K562 (cell line): Measurements from ENCODE around the gene ITSN1. TPM values are rescaled to one million over a fixed set of nuclear protein-coding genes. Genes with fewer than 3 reads are reported as not detected.
A peak's percentile ranks its signal among the peaks of the same experiment; 100 is the strongest.

Source experiments
- ATAC-seq: fragments of 200-7000 bp; cut with Tn5 transposase; 3 replicates; pipeline ENCODE4 v1.9.1; 2020; ENCODE audit warnings: moderate library complexity
- BruUV-seq: library from RNA; stranded (reverse); fragments of 400-500 nt; replicated peaks from 2 replicates; lab custom pipeline; 2021; lab: Mats Ljungman, UMichigan
- CTCF ChIA-PET: fragments of 300-600 bp; formaldehyde crosslinking; extraction: SDS; loops from one replicate; lab custom pipeline; 2021; ENCODE audit warnings: low intra/inter-chr PET ratio; lab: Yijun Ruan, JAX
- POLR2A ChIA-PET: fragments of 300-600, 350-650 bp; sonication (Branson Sonifier 250); formaldehyde crosslinking; extraction: SDS; loops from one replicate; lab custom pipeline; 2021; ENCODE audit warnings: antibody characterized with exemption, inconsistent platforms; lab: Yijun Ruan, JAX
- DNase-seq, 4 experiments: peaks; one replicate each; pipeline versions ENCODE4 v3.0.0 to v3.0.0-alpha.2; 2011 to 2018; ENCODE audit warnings: low spot score in 3 of 4, mixed read lengths in 3 of 4; ENCODE audit errors: extremely low read depth in 1 of 4
- FAIRE-seq: peaks from 2 replicates; lab custom pipeline; 2011; peaks lifted over from hg19 to GRCh38; lab: Jason Lieb, UNC
- H2AFZ ChIP-seq: 2 replicates; pipeline ENCODE4 v1.6.0; 2011; ENCODE audit warnings: low read depth, low read length, control low read depth, inconsistent platforms
- H3K27ac ChIP-seq: fragments of 200-600 bp; 3 replicates; pipeline ENCODE4 v1.8.0; 2011; ENCODE audit warnings: low read depth, mild to moderate bottlenecking, control low read depth, inconsistent platforms, low read length, moderate library complexity, mixed read lengths; ENCODE audit errors: extremely low read depth
- H3K27me3 ChIP-seq, 2 experiments: fragments of 300-600 bp in 1 of 2; 2 replicates in 1 of 2; 3 replicates in 1 of 2; pipeline versions ENCODE4 v1.6.0 to v1.8.0; 2011; ENCODE audit warnings: inconsistent platforms in 2 of 2, low read length in 2 of 2, mild to moderate bottlenecking in 1 of 2, mixed read lengths in 1 of 2, moderate library complexity in 1 of 2; ENCODE audit not compliant: control insufficient read depth in 2 of 2, insufficient read depth in 2 of 2
- H3K36me3 ChIP-seq: fragments of 300-600 bp; 3 replicates; pipeline ENCODE4 v1.8.0; 2011; ENCODE audit warnings: mild to moderate bottlenecking, low read length, inconsistent platforms; ENCODE audit not compliant: control insufficient read depth, insufficient read depth
- H3K4me1 ChIP-seq, 2 experiments: fragments of 200-600 bp in 1 of 2; replicated peaks in 1 of 2; 2 replicates in 1 of 2; 3 replicates in 1 of 2; pipeline versions ENCODE4 v1.5.1 to v1.8.0; 2011; ENCODE audit warnings: inconsistent platforms in 2 of 2, low read length in 2 of 2, mild to moderate bottlenecking in 1 of 2, mixed read lengths in 1 of 2, moderate library complexity in 1 of 2; ENCODE audit not compliant: control insufficient read depth in 2 of 2, insufficient read depth in 2 of 2
- H3K4me2 ChIP-seq: 2 replicates; pipeline ENCODE4 v1.6.1; 2011; ENCODE audit warnings: low read length, control low read depth, inconsistent platforms, mixed read lengths; ENCODE audit not compliant: insufficient read depth
- H3K4me3 ChIP-seq: fragments of 200-600 bp; sonication (generic), shearing (Covaris generic); 2 replicates; pipeline ENCODE4 v1.5.1; 2016; ENCODE audit warnings: control low read depth, inconsistent platforms
- H3K79me2 ChIP-seq: fragments of 200-600 bp; 3 replicates; pipeline ENCODE4 v1.8.0; 2011; ENCODE audit warnings: low read length, inconsistent platforms; ENCODE audit not compliant: control insufficient read depth, insufficient read depth
- H3K9ac ChIP-seq, 2 experiments: 2 replicates each; pipeline versions ENCODE4 v1.6.0 to v1.6.1; 2011; ENCODE audit warnings: low read depth in 2 of 2, low read length in 2 of 2, control low read depth in 1 of 2, inconsistent platforms in 1 of 2, mild to moderate bottlenecking in 1 of 2, mixed read lengths in 1 of 2; ENCODE audit not compliant: insufficient read depth in 1 of 2
- H3K9me1 ChIP-seq: one replicate; pipeline ENCODE4 v1.6.0; 2011; ENCODE audit warnings: inconsistent platforms, mild to moderate bottlenecking, low read length, moderate library complexity; ENCODE audit not compliant: control insufficient read depth, insufficient read depth
- H3K9me3 ChIP-seq: replicated peaks from 2 replicates; pipeline ENCODE4 v1.5.1; 2011; ENCODE audit warnings: low read depth, low read length, inconsistent platforms; ENCODE audit not compliant: control insufficient read depth, insufficient read depth
- H4K20me1 ChIP-seq: replicated peaks from 2 replicates; pipeline ENCODE4 v1.6.1; 2011; ENCODE audit warnings: low read length, inconsistent platforms, mixed read lengths; ENCODE audit not compliant: control insufficient read depth, insufficient read depth
- ADNP ChIP-seq: fragments of 200-800 bp; sonication (Bioruptor generic); IDR thresholded peaks from 2 replicates; pipeline ENCODE4 v1.6.1; 2016; ENCODE audit warnings: missing genetic modification characterization, missing compliant biosample characterization
- BDP1 ChIP-seq: IDR thresholded peaks from 3 replicates; pipeline ENCODE4 v1.6.1; 2011; ENCODE audit not compliant: insufficient read length, insufficient read depth
- CXXC5 ChIP-seq: fragments of 250-450 bp; sonication (Bioruptor Pico); IDR thresholded peaks from 2 replicates; pipeline ENCODE4 v1.8.0; 2022; ENCODE audit warnings: inconsistent platforms, mild to moderate bottlenecking, moderate library complexity
- ETV5 ChIP-seq: sonication (generic); formaldehyde crosslinking; IDR thresholded peaks from 2 replicates; pipeline ENCODE4 v1.4.0; 2020; ENCODE audit warnings: low read depth, mild to moderate bottlenecking, missing genetic modification reagents
- FOXK2 ChIP-seq, 2 experiments: fragments of 450-650 bp; IDR thresholded peaks in 1 of 2; conservative IDR thresholded peaks in 1 of 2; 2 replicates each; pipeline ENCODE4 v1.6.1; 2016; ENCODE audit warnings: low read depth in 2 of 2, mild to moderate bottlenecking in 1 of 2
- GATA2 ChIP-seq: sonication (generic); formaldehyde crosslinking; IDR thresholded peaks from 2 replicates; pipeline ENCODE4 v1.4.0; 2020; ENCODE audit warnings: mild to moderate bottlenecking, missing genetic modification reagents
- HDAC6 ChIP-seq: IDR thresholded peaks from 2 replicates; pipeline ENCODE4 v1.6.1; 2012; ENCODE audit warnings: low read depth, mild to moderate bottlenecking, control low read depth, inconsistent platforms, low read length, moderate library complexity
- HLTF ChIP-seq: fragments of 450-650 bp; IDR thresholded peaks from 2 replicates; pipeline ENCODE4 v1.6.1; 2016
- JUN ChIP-seq, 2 experiments: sonication (generic) in 1 of 2; formaldehyde crosslinking in 1 of 2; IDR thresholded peaks; 2 replicates each; pipeline versions ENCODE4 v1.6.1 to v1.8.0; 2012 to 2022; ENCODE audit warnings: borderline replicate concordance in 2 of 2, mild to moderate bottlenecking in 2 of 2, improper control_type of control experiment in 1 of 2, low read depth in 1 of 2, low read length in 1 of 2, missing genetic modification reagents in 1 of 2
- MEF2A ChIP-seq: IDR thresholded peaks from 2 replicates; pipeline ENCODE4 v1.6.1; 2011; ENCODE audit warnings: low read depth, mild to moderate bottlenecking, low read length, moderate library complexity; ENCODE audit not compliant: control insufficient read depth
- NFE2 ChIP-seq: IDR thresholded peaks from 2 replicates; pipeline ENCODE4 v1.6.1; 2014; ENCODE audit warnings: antibody characterized with exemption, low read depth
- NFIC ChIP-seq: fragments of 450-650 bp; IDR thresholded peaks from 2 replicates; pipeline ENCODE4 v1.6.1; 2017; ENCODE audit warnings: mild to moderate bottlenecking, inconsistent platforms
- PHF8 ChIP-seq: fragments of 200-600 bp; sonication (generic); IDR thresholded peaks from 2 replicates; pipeline ENCODE4 v1.6.1; 2012; ENCODE audit warnings: mixed run types, mild to moderate bottlenecking, inconsistent platforms, low read length, moderate library complexity, borderline replicate concordance
- POU5F1 ChIP-seq: fragments of 150-350 bp; IDR thresholded peaks from 2 replicates; pipeline ENCODE4 v1.6.1; 2014; ENCODE audit warnings: borderline replicate concordance, low read length, low read depth, mild to moderate bottlenecking; ENCODE audit not compliant: partially characterized antibody
- PTRF ChIP-seq: fragments of 450-650 bp; IDR thresholded peaks from 2 replicates; pipeline ENCODE4 v1.6.1; 2016; ENCODE audit warnings: mild to moderate bottlenecking, missing genetic modification characterization, missing compliant biosample characterization
- RBM22 ChIP-seq: fragments of 200-400 bp; formaldehyde crosslinking; IDR thresholded peaks from 2 replicates; pipeline ENCODE4 v1.6.1; 2018; ENCODE audit warnings: low read length, low read depth; ENCODE audit not compliant: poor library complexity, severe bottlenecking
- ZFP30 ChIP-seq: fragments of 250-450 bp; sonication (Bioruptor Pico); IDR thresholded peaks from 2 replicates; pipeline ENCODE4 v1.8.0; 2022; ENCODE audit warnings: moderate library complexity, mild to moderate bottlenecking, inconsistent platforms, borderline replicate concordance
- ZKSCAN8 ChIP-seq: fragments of 200-800 bp; sonication (Bioruptor generic); IDR thresholded peaks from 2 replicates; pipeline ENCODE4 v1.6.1; 2016; ENCODE audit warnings: missing genetic modification characterization, missing compliant biosample characterization
- ZNF197 ChIP-seq: fragments of 200-800 bp; sonication (Bioruptor generic); IDR thresholded peaks from 2 replicates; pipeline ENCODE4 v1.6.1; 2016; ENCODE audit warnings: low read depth, missing genetic modification characterization, missing compliant biosample characterization
- ZNF217 ChIP-seq: sonication (generic); formaldehyde crosslinking; IDR thresholded peaks from 2 replicates; pipeline ENCODE4 v1.8.0; 2022; ENCODE audit warnings: mild to moderate bottlenecking, missing genetic modification reagents
- ZNF347 ChIP-seq: fragments of 450-650 bp; formaldehyde crosslinking; IDR thresholded peaks from 2 replicates; pipeline ENCODE4 v1.4.0; 2020; ENCODE audit warnings: low read depth, mild to moderate bottlenecking, moderate library complexity
- ZNF431 ChIP-seq: sonication (generic); formaldehyde crosslinking; IDR thresholded peaks from 2 replicates; pipeline ENCODE4 v1.8.0; 2022; ENCODE audit warnings: mild to moderate bottlenecking, missing genetic modification reagents
- WGBS: fragments of 100-300 bp; shearing (Covaris generic); methylation state at CpG from one replicate; pipeline ENCODE4 v1.1.6; 2016; ENCODE audit warnings: low coverage, mixed read lengths; ENCODE audit not compliant: insufficient coverage; ENCODE audit errors: missing lambda C conversion rate; 5-methylcytosine and 5-hydroxymethylcytosine counted together
- in situ Hi-C: fragments of 300-500 bp; cut with MboI; formaldehyde crosslinking; loops from 4 replicates; pipeline ENCODE4 v1.15.0; 2018; ENCODE audit warnings: inconsistent platforms, mixed read lengths
- intact Hi-C: fragments of 100-400 bp; cut with micrococcal nuclease; formaldehyde crosslinking; loops from 2 replicates; pipeline ENCODE4 v1.14.2; 2022
- polyA plus RNA-seq, 8 experiments: library from polyadenylated mRNA; depleted of rRNA in 4 of 8; stranded (reverse) in 5 of 8; unstranded in 3 of 8; fragments of >200 nt; fragmentation: Nextera tagmentation in 2 of 8; fragmentation: Illumina TruSeq in 1 of 8; extraction: Ambion mirVana in 2 of 8; extraction: Trizol in 1 of 8; gene quantifications; 2 replicates each; pipeline versions ENCODE4 v1.2.1 to v1.2.3, GENCODE V29; 2011 to 2014; ENCODE audit warnings: inconsistent platforms in 1 of 8, missing spikeins in 1 of 8
- total RNA-seq, 7 experiments: library from RNA; depleted of rRNA in 6 of 7; stranded (reverse); fragments of >200 nt in 6 of 7; fragmentation: Illumina TruSeq in 2 of 7; extraction: Trizol in 2 of 7; gene quantifications; 2 replicates each; pipeline versions ENCODE4 v1.2.1 to v1.2.3, GENCODE V29; 2011 to 2021; ENCODE audit warnings: low replicate concordance in 1 of 7

ITSN1 gene
- total and polyA plus RNA-seq, 9 of the 15 experiments (the other 6 are each of a cell fraction or from before 2014, with no cell fraction given): 1.1 to 12.6 (median 4.8) TPM

DNA sequence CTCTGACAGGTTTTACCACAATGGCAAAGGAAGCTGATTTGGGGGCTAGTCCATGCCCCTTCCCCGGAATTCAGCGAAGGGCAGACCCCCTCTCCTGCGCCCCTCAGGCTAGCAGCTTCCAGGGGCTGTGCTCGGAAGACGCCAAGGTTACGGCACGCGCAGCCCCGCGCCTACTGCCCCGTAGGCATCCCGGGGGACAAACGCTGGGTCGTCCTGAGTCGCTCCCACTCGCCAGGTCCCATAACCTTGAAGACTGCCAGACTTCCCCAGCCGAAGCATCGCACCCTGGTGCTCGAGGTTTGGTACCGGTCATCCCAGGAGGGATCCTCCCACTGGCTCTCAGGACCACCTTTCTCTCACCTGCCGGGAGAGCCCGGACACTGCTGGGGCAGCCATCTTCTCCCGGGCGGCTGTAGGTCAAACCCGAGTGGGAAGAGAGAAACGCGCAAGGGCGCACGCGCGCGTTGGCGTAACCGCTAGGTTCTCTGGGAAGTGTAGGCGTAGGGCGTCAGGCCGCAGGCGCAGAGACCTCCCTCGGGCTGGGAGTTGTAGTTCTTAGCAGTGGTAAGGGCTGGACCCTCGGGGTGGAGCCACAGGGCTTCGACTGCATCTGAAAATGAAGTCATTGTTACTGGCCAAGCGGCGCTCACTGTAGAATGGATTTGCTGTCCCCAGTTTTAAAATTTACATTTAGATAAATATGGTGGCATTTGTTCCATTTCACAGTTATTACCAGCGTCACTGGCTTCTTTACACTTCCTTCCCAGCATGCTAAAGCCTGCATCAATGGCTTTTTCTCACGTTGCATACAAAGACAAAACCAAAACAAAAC is 273.3 kb downstream of the ITSN1 start, which contains the start of gene ATP5PO:
Gene ATP5PO (minus strand): TSS at position 437 of the 832 bp plus-strand sequence. CDS start 41 bp downstream, at position 396.
- ChIA-PET POLR2A (interaction anchor here (0.6 to 3.2 kb wide), 7 partner anchors 8 to 715 kb away, joined by 3 to 15 read pairs (median 3); no protein-coding TSS in a partner anchor), CTCF (interaction anchor here (0.6 kb wide), 1 partner anchor 156 kb away, joined by 3 read pairs; no protein-coding TSS in a partner anchor)
- FAIRE-seq (peak; percentile 95), DNase-seq (peak; percentile 98 to 100 (median 98)), ATAC-seq (peak; percentile 100)
- BruUV-seq: TSS peak; percentile 64
- Histone ChIP-seq H3K9ac (peak within 1 kb of the TSS; percentile 98), H3K4me1 (peaks cover 6 to 13% of the 10 kb centered on the region in 2 experiments; a peak in 3 of 5 replicates), H3K79me2 (peaks cover 51% of the 10 kb centered on the region), H4K20me1 (0 out of 2 replicates have a peak, but pooled peaks cover 2% of the 10 kb centered on the region), H3K9me1 (no peaks in the 10 kb centered on the region), H3K4me3 (peak within 1 kb of the TSS; percentile 86), H3K27ac (peak within 1 kb of the TSS; percentile 94), H2AFZ (peak within 1 kb of the TSS; percentile 94), H3K27me3 (no peaks in the 10 kb centered on the region), H3K4me2 (peak within 1 kb of the TSS; percentile 91), H3K36me3 (peaks cover 46% of the 10 kb centered on the region), H3K9me3 (no peaks in the 10 kb centered on the region)
- in situ Hi-C loops: no loop called here
- intact Hi-C loops: no loop called here
- WGBS: under 1% methylated on average over 45 of the region's 45 CpGs
- TF ChIP-seq NFIC: peak; percentile 49
- no peak for TF ChIP-seq HLTF
- TF ChIP-seq PHF8: peak; percentile 96
- TF ChIP-seq ZNF217 (CRISPR knock-in tag): no peak
- TF ChIP-seq CXXC5 (CRISPR knock-in tag): peak; percentile 82
- TF ChIP-seq ADNP (tag): no peak
- no peak for TF ChIP-seq MEF2A
- TF ChIP-seq ZNF347 (CRISPR knock-in tag): no peak
- 0 out of 2 replicates have a peak, but pooled peaks have one; percentile 1 for TF ChIP-seq NFE2
- TF ChIP-seq ETV5 (CRISPR knock-in tag): 0 out of 2 replicates have a peak, but pooled peaks have one; percentile 37
- no peak for TF ChIP-seq ZKSCAN8
- TF ChIP-seq RBM22: no peak
- TF ChIP-seq GATA2 (CRISPR knock-in tag): no peak
- TF ChIP-seq HDAC6: no peak
- peak; percentile 89 for TF ChIP-seq POU5F1
- TF ChIP-seq PTRF (tag): no peak
- TF ChIP-seq ZNF431: peak; percentile 56; the same call in 1 of the 2 replicates
- peak; percentile 58; the same call in 1 of the 2 replicates for TF ChIP-seq JUN (IDR thresholded peaks at IDR 0.05; ENCODE audit: borderline replicate concordance, low read depth, low read length)
- no peak; the same call in 1 of the 2 replicates for TF ChIP-seq JUN (CRISPR knock-in tag; IDR thresholded peaks at IDR 0.05; ENCODE audit: borderline replicate concordance)
- peak; percentile 73 to 76; a peak in 3 of 4 replicates for TF ChIP-seq FOXK2 (conservative IDR thresholded peaks at IDR 0.05 in 1 of 2, IDR thresholded peaks at IDR 0.05 in 1 of 2; ENCODE audit: low read depth in 2 of 2)
- no peak for TF ChIP-seq ZFP30 (CRISPR knock-in tag)
- 0 out of 2 replicates have a peak, but pooled peaks have one; percentile 75 for TF ChIP-seq ZNF197 (CRISPR knock-in tag)
- no peak for TF ChIP-seq BDP1
